ENCODE measurements around the gene EYA2.

Gene EYA2

GRCh38 chr20:46933150-46933549 is 38.5 kb downstream of the EYA2 start:
- no peak for DNase-seq

- DNase-seq: no peak
Observed at GRCh38 chr20:46934746-46935287, 40.2 kb downstream of the EYA2 start.

GRCh38 chr20:46935394-46936017 is 40.9 kb downstream of the EYA2 start:
- no peak for DNase-seq

- DNase-seq: no peak
Observed at GRCh38 chr20:46936415-46937156, 41.9 kb downstream of the EYA2 start.

- DNase-seq: no peak
Observed at GRCh38 chr20:46937157-46937523, 42.5 kb downstream of the EYA2 start.

GRCh38 chr20:46937533-46938226 is 43.0 kb downstream of the EYA2 start:
- DNase-seq: no peak

- no peak for DNase-seq
Observed at GRCh38 chr20:46938434-46938833, 43.8 kb downstream of the EYA2 start.

- no peak for DNase-seq
Observed at GRCh38 chr20:46939031-46939965, 44.7 kb downstream of the EYA2 start.

- no peak for DNase-seq
Observed at GRCh38 chr20:46940616-46941015, 46.0 kb downstream of the EYA2 start.

- no peak for DNase-seq
Observed at GRCh38 chr20:46941404-46941803, 46.8 kb downstream of the EYA2 start.

GRCh38 chr20:46943861-46944591 is 49.4 kb downstream of the EYA2 start:
- DNase-seq: no peak

GRCh38 chr20:46945465-46945864 is 50.8 kb downstream of the EYA2 start:
- DNase-seq: no peak

- no peak for DNase-seq
Observed at GRCh38 chr20:46946181-46946624, 51.6 kb downstream of the EYA2 start.

GRCh38 chr20:46946796-46947195 is 52.2 kb downstream of the EYA2 start:
- no peak for DNase-seq

GRCh38 chr20:46948081-46948480 is 53.4 kb downstream of the EYA2 start:
- no peak for DNase-seq

GRCh38 chr20:46951405-46951804 is 56.8 kb downstream of the EYA2 start:
- DNase-seq: no peak

GRCh38 chr20:46951840-46952497 is 57.3 kb downstream of the EYA2 start:
- DNase-seq: no peak

- no peak for DNase-seq
Observed at GRCh38 chr20:46953596-46953995, 59.0 kb downstream of the EYA2 start.

- no peak for DNase-seq
Observed at GRCh38 chr20:46954490-46955038, 59.9 kb downstream of the EYA2 start.

GRCh38 chr20:46955601-46956556 is 61.2 kb downstream of the EYA2 start:
- no peak for DNase-seq

Data from cortex of kidney (tissue), 1 donor.